Measurements from ENCODE around the gene MICU1. TPM values are rescaled to one million over a fixed set of nuclear protein-coding genes. Genes with fewer than 3 reads are reported as not detected.
"Not testable (repeated sequence)": the region's sequence is repeated elsewhere in the genome, so short reads cannot be mapped to it uniquely, and the experiment has no call there.

The MICU1 gene
- total RNA-seq, 6 donors from 2014 or later, result 26.9 to 62.9 (median 47.6) TPM

DNA sequence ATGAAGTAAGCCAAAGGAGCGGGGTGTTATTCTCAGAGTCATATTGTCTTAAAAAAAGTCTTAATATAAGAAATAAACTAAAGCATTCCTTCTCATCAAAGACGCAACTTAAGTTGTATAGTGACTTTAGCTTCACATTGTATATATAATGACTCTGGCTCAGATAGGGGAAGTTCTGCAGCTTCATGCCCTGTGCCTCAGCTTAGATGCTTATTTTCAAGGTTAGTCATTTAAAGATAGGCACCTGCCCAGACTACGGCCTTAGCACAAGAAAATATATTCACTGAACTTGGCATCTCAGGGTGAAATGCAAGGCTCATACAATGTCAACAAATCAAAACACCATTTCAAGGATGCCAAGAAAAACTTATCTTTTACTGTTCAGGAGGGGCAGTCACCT is 218.4 kb downstream of the MICU1 start:
- WGBS, 2 donors, result 89 to 91% methylated on average over 3 of the region's 3 CpGs
- Histone ChIP-seq H3K4me3 (no peak overlapping the region), H3K27ac (no peak overlapping the region), H3K4me1 (no peaks in the 10 kb centered on the region), H3K36me3 (peaks cover 0 to 4% (median 2%) of the 10 kb centered on the region in 4 donors), H3K9me3 (no peaks in the 10 kb centered on the region), H3K27me3 (no peaks in the 10 kb centered on the region)
- no peak for TF ChIP-seq EP300 (IDR thresholded peaks at IDR 0.05)
- TF ChIP-seq POLR2AphosphoS5 (IDR thresholded peaks at IDR 0.05), result no peak
- TF ChIP-seq, protein P1, sequence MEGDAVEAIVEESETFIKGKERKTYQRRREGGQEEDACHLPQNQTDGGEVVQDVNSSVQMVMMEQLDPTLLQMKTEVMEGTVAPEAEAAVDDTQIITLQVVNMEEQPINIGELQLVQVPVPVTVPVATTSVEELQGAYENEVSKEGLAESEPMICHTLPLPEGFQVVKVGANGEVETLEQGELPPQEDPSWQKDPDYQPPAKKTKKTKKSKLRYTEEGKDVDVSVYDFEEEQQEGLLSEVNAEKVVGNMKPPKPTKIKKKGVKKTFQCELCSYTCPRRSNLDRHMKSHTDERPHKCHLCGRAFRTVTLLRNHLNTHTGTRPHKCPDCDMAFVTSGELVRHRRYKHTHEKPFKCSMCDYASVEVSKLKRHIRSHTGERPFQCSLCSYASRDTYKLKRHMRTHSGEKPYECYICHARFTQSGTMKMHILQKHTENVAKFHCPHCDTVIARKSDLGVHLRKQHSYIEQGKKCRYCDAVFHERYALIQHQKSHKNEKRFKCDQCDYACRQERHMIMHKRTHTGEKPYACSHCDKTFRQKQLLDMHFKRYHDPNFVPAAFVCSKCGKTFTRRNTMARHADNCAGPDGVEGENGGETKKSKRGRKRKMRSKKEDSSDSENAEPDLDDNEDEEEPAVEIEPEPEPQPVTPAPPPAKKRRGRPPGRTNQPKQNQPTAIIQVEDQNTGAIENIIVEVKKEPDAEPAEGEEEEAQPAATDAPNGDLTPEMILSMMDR (IDR thresholded peaks at IDR 0.05), result no peak
- TF ChIP-seq POLR2A (IDR thresholded peaks at IDR 0.05), result no peak
- no peak for ATAC-seq (ENCODE audit: low FRiP score in 2 of 2)
- no peak for DNase-seq

DNA sequence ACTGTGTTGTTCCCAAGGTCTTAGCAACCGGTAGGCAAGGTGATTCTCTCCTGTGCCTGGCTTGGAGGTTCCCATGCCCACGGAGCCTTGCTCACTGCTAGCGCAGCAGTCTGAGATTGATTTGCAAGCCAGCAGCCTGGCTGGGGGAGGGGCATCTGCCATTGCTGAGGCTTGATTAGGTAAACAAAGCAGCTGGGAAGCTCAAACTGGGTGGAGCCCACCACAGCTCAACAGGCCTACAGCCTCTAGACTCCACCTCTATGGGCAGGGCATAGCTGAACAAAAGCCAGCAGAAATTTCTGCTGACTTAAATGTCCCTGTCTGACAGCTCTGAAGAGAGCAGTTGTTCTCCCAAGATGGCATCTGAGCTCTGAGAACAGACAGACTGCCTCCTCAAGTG is 230.3 kb downstream of the MICU1 start:
- WGBS, 2 donors, result 95 to 100% methylated on average over 3 of the region's 3 CpGs
- H3K9me3 ChIP-seq; H3K36me3 ChIP-seq; H3K4me3 ChIP-seq; ATAC-seq (ENCODE audit: low FRiP score in 2 of 2); H3K4me1 ChIP-seq; DNase-seq; H3K27me3 ChIP-seq; H3K27ac ChIP-seq: not testable (repeated sequence)

GRCh38 chr10:72392571-72392970 is 233.3 kb downstream of the MICU1 start:
- Histone ChIP-seq H3K4me3 (no peak overlapping the region), H3K9me3 (no peaks in the 10 kb centered on the region), H3K27me3 (no peaks in the 10 kb centered on the region), H3K36me3 (no peaks in the 10 kb centered on the region), H3K27ac (no peak overlapping the region), H3K4me1 (peaks cover 0 to 4% (median 2%) of the 10 kb centered on the region in 4 donors)
- ATAC-seq (ENCODE audit: low FRiP score in 2 of 2) (no peak), DNase-seq (no peak)
- TF ChIP-seq POLR2AphosphoS5 (IDR thresholded peaks at IDR 0.05), result no peak
- no peak for TF ChIP-seq EP300 (IDR thresholded peaks at IDR 0.05)
- TF ChIP-seq, protein P1 (IDR thresholded peaks at IDR 0.05), result no peak
- WGBS, 2 donors, result 88 to 95% methylated on average over 1 of the region's 1 CpG

- Histone ChIP-seq H3K4me1 (peaks cover 0 to 3% (median 2%) of the 10 kb centered on the region in 4 donors), H3K27ac (no peak overlapping the region), H3K9me3 (no peaks in the 10 kb centered on the region), H3K36me3 (no peaks in the 10 kb centered on the region), H3K27me3 (no peaks in the 10 kb centered on the region), H3K4me3 (no peak overlapping the region)
- DNase-seq (no peak), ATAC-seq (ENCODE audit: low FRiP score in 2 of 2) (no peak)
- 88 to 94% methylated on average over 2 of the region's 2 CpGs for WGBS, 2 donors
- TF ChIP-seq, protein P1 (IDR thresholded peaks at IDR 0.05), result no peak
- no peak for TF ChIP-seq POLR2AphosphoS5 (IDR thresholded peaks at IDR 0.05)
- TF ChIP-seq POLR2A (IDR thresholded peaks at IDR 0.05), result no peak
- no peak for TF ChIP-seq EP300 (IDR thresholded peaks at IDR 0.05)
Observed at GRCh38 chr10:72390764-72391163, 235.1 kb downstream of the MICU1 start.

DNA sequence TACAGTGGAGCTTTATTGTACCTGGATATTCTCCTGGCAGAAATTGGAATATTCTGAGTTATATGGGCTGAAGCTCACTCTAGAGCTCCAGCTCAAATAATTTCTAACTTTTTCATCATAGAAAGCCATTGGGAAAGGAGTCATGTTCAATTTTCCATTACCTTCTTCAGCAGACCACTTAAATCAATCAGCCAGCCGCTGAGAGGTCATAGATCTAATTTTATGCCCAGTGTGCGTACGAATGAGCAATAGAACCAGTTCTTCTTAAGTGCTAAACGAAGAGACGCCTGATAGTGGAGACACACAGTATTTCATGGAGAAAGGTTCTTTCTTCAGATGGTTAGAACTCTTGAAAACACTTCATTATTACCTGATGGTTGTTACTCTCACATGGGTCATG is 236.2 kb downstream of the MICU1 start:
- ATAC-seq (ENCODE audit: low FRiP score in 2 of 2) (no peak), DNase-seq (no peak)
- WGBS, 2 donors, result 97 to 98% methylated on average over 5 of the region's 5 CpGs
- no peaks in the 10 kb centered on the region for H3K36me3 ChIP-seq
- no peaks in the 10 kb centered on the region for H3K27me3 ChIP-seq
- H3K4me3 ChIP-seq, result no peak overlapping the region
- TF ChIP-seq POLR2A (IDR thresholded peaks at IDR 0.05) (no peak), EP300 (IDR thresholded peaks at IDR 0.05) (no peak)
- H3K4me1 ChIP-seq, result no peaks in the 10 kb centered on the region
- H3K9me3 ChIP-seq, result no peaks in the 10 kb centered on the region
- no peak overlapping the region for H3K27ac ChIP-seq

- H3K9me3 ChIP-seq, result no peaks in the 10 kb centered on the region
- no peaks in the 10 kb centered on the region for H3K4me1 ChIP-seq
- TF ChIP-seq POLR2A (IDR thresholded peaks at IDR 0.05) (no peak), EP300 (IDR thresholded peaks at IDR 0.05) (no peak), POLR2AphosphoS5 (IDR thresholded peaks at IDR 0.05) (no peak)
- TF ChIP-seq, protein P1 (IDR thresholded peaks at IDR 0.05), result no peak
- no peak for DNase-seq
- no peaks in the 10 kb centered on the region for H3K36me3 ChIP-seq
- H3K4me3 ChIP-seq, result no peak overlapping the region
- 92% methylated on average over 1 of the region's 1 CpG for WGBS, 2 donors
- no peak for ATAC-seq (ENCODE audit: low FRiP score in 2 of 2)
- H3K27ac ChIP-seq, result no peak overlapping the region
- H3K27me3 ChIP-seq, result no peaks in the 10 kb centered on the region
Observed at GRCh38 chr10:72389014-72389413, 236.9 kb downstream of the MICU1 start.

All from upper lobe of left lung (tissue), 6 donors.